ENCODE results near the gene MXRA8.
A peak's percentile ranks its signal among the peaks of the same experiment; 100 is the strongest.

MXRA8 gene

GRCh38 chr1:1306070-1306660 is 52.2 kb downstream of the MXRA8 start:
- no peak for DNase-seq

- peak; percentile 89 for DNase-seq
Observed at GRCh38 chr1:1305300-1306069, 52.9 kb downstream of the MXRA8 start.

GRCh38 chr1:1304331-1305299 is 53.7 kb downstream of the MXRA8 start:
- DNase-seq = peak; percentile 98

GRCh38 chr1:1303736-1304135 is 54.6 kb downstream of the MXRA8 start:
- no peak for DNase-seq

- no peak for DNase-seq
Observed at GRCh38 chr1:1302951-1303509, 55.3 kb downstream of the MXRA8 start.

All from NCI-H510A treated with DMSO at 0.1 percent for 48 hours (cell line).